ENCODE measurements around the gene EN2.

Gene EN2

DNA sequence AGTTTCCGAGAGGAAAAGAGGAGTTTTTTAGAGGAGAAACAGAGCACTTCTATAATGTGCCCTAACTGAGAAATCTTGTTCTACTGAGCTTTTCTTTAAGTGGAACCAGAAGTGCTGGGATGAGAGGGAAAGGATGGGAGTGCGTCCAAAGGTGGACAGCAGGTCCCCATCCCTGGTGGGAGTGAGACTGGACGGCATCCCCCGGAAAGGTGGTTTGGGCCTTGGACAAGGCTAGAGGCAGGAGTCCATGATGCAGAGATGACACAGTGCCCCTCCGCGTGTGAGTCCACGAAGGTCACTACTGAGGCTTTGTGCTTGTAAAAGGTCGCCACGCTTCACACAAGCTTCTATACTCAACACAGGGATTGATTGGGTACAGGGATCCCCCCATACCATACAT, 6.1 kb upstream of the EN2 start:
- DNase-seq: no peak

DNA sequence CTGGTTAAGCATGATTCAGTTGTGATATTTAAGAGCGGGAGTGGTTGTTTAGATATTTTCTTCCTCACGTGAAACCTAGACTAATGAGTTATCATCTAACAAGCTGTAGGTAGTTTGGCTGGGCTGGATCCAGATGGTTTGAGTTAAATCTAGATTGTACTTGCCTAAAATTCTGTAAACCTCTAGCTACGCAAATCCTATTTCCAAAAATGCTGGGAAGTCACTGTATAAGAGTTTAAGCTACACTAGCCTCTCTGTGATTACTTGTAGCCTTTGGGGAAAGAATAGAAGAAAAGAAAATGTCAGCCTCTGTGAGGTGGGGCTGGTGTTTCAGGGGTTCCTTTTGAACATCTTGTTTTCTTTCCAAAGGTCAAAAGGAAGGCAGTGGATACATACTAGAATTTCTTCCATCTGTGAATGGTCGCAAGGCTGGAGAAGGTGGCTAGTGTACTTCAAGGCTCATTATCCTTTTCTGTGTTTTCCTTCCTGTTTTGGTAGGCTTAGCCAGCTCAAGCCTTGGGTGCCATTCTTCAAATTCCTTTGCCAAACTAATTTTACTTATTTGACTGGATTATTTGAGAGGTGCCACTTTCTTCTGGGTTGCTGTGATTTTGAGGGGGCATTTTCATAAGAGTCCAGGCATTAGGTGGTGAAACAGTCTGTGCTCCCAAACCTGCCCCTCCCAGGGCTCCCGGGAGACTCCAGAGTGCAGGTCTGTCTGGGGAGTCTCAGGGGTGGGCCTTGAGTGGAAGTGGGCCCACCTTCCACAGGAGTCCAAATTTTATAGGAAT, 5.2 kb upstream of the EN2 start:
- DNase-seq: no peak

DNA sequence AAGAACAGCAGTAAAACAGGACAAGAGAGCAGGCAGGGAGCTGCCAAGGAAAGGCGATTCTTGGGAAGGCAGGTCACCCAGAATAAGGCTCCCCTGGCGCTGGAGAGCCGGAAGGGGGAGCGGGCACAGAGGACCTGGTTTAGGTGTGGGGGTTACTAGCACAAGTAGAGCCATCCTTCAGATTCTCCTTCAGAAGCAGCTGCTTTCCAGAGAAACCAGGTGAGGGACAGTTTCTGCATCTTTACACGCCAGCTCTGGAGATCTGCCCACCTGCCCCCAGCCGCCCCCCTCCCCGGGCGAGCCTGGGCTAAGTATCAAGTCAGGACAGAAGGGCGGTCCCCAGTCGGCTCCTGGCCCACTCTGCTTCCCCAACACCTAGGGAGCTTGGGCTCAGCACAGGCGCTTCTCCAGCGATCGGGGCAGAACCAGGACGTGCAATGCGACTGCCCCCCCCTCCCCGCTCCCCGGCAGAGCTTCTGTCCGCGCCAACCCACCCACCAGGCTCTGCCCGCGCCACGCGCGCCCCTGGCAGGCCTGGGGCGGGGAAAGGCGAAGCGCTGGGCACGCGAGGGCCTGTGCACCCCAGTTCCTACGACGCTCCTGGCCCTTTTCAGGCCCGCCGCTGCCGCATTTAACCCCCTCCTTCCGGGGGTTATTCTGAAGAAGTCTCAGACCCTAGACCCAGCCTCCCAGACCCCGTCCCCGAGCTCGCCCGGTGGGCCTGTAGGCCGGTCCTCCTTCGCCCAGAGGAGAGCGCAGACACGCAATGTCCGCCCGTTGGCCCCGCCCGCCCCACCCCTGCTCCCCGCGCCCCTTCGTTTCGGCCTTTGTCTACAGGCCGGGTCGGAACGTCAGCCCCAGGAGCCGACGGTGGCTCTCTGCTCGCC, 4.4 kb upstream of the EN2 start:
- no peak for DNase-seq

DNA sequence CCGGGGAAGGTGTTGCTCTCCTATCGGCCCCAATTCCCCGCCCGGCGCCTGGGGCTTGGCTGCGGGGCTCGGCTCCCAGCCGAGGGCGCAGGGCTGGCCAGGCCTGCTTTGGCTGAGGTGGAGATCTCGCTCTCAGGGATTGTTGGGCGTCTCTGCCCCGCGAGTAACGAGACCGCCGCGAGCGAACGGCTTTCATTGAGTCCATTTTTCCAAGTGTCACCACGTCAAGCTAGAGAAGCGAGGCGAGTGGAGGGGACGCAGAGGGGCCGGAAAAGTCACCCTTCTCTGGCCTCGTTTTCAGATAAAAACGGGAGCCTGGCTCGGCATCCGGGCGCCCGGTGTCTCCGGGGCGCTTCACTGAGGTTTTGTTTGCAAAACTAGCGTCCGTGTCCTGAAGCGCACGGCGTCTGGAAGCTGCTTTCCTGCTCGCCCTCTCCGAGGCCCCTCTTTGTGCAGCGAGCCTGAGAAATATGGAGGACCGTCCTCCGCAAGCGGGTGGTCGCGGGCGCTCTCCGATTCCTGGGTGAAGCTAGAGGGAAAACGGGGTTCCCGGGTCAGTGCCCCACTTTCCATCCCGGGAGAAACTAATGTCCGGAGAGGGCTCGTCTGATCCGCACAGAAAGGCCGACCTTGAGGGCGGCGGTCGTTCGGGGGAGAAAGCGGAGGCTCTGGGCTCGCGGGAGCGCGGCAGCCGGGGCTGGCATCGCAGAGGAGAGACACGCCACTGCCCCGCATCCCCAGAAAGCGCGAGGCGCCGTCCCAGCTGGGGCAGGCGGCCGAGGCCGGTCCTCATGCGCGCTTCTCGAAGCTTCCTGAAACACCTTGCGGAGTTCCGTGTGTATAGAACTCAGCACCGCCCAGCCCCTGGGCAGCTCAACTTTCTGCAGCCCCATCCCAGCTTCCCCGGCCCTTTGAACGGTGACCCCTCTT, 3.5 kb upstream of the EN2 start:
- DNase-seq: no peak

DNA sequence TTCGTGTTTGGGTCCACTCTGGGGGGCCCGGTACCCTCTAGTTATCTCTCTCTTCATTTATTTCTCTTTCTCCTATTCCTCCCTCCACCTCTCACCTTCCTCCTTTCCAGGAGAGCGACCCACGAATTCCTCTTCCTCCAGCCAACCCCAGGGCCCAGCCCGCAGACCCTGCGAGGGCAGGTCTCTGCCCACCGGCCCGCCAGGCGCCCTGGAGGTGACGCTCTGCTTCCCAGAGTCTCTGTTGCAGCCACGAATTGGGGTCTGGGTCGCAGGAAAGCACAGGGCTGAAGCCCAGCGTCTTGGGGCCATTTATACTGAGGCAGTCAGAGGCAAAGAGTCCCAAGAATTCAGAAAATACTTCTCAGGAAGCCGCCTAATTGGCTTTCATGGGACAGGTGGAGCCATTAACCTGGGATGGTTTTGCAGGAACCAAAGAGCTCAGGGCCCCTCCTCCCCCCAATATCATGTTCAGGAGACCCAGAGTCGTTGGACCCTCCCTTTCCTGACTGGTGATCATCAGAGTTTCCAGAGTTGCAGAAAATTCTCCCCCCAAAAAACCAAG, 2.7 kb upstream of the EN2 start:
- DNase-seq: no peak

DNA sequence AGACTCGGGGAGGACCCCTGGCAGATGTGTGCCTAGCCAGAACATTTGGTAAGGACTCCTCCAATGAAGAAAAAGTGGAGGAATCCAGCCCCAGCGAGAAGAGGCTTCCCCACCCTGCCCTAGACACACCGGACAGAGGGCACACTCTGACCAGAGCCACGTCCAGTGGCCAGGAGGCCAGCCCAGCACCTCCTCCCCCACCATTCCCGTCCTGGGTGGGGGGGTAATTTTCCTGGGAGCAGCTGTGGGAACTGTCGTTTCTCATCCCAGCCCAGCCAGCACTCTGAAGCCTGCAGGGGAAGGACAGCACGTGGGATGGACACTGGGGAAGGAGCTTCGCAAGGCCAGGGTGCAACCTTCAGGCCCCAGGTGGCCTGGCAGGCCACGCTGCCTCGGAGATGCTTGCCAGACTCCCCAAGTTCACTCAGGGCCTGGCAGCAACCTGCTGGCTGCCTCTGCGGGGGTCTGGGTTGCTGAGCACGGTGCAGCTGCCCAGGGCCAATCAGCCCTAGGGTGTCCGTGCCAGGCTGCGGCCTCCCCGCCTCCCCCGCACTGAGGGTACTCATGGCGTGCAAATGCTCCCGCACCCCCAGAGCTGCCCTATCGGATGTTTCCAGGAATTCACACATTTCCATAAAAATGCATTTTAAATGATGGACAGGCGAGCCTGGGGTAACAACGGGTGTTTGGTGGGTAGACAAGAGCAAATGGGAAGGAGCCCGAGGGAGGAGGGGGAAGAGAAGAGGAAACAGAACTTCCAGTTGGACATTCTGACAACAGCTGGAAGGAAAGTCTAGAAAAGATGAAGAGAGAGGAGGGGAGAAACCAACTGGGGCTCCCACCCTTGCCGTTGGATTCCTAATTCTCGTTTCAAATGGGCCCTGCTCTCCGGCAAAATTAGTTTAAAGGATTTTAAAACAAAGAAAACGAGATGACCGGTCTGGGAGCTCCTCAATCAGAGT, 1.9 kb upstream of the EN2 start:
- no peak for DNase-seq

DNA sequence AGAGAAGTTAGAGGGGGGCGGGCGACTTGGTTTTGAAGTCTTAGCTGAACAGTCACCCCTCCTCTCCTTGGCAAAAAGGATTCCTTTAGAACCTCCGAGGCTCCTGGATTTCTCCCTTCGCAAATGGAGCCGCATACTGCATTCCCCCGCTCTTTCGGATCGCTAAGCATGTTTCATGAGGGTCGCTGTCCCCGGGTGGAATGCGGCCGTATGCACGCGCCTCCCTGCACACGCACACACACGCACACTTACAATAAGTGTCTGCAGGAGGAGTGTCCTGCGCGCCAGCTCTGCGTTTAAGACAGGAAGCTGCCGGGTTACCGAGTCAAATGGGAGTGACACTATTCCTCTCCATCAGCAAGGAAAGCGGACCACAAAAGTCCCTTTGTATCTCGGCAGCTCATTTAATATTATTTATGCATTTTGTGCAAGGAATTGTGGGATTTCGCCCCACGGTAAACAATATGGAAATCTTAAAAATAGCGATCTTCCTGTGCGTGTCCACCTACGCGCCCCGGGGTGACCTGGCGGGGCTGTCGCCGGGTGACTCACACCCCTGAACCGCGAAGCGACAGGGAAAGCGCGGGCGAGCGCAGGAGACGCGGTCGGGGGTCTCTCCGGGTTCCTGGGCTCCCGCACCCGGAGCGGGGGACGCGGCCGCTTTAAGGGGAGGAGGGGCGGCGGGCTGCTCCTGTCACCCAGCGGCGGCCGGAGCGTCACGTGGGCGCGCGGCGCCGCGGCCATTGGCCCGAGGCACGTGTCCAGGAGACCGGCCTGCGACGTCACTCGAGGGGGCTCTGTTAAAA, 988 bp upstream of the EN2 start:
- peak; percentile 68 for DNase-seq

DNA sequence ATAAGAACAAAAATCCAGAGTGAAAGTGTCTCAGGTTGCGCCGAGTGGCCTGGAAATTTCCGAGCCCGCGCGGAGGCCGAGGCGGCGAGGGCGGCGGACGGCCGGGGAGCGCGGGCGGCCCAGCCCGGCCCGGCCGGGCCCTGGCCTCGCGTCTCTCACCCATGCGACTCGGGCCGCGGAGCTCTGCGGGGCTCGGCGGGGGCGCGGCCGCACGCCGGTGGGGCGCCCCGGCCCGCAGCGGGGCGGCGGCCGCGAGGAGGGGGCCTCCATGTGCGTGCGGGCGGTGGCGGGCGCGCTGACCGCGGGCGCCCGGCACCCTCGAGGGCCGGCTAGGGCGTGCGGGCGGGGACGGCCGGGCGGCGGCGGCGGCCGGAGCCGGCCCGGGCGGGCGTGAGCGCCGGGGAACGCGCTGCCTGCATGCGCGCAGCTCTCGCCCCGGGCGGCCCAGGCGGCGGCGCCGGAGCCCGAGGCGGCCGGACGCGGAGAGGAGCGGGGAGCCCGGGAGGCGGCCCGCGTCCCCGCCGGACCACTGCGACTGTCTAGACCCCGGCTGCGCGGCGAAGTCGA, 302 bp upstream of the EN2 start:
- no peak for DNase-seq

DNA sequence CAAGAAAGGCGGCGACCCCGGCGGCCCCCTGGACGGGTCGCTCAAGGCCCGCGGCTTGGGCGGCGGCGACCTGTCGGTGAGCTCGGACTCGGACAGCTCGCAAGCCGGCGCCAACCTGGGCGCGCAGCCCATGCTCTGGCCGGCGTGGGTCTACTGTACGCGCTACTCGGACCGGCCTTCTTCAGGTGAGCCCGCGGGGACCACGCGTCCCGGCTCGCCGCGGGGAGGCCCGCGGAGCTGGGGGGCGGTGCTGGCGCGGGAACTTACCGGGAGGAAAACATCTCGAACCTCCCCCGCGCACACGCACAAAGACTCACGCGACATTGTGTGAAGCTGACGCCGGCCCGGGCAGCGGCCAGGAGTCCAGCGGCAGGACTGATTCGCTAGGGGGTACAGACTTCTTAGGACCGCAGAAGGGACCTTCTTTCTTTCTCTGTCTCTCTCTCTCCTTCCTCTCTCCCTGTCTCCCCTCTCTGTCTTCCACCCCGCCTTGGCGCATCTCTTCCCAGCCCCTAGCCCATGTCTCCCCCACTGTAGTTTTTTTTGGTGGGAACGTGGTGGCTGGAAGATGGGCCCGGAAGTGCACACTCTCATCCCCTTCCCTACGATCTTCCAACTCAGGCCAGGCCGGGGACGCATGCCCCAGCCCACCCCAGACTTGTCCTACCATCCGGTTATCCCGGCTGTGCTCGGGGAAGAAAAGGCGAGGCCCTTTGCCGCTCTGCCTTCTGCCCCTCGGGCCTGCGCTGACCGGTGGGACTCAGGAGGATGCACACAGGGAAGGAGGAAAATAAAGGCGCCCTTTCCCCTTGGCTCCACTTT, 1.2 kb downstream of the EN2 start:
- DNase-seq: no peak

DNA sequence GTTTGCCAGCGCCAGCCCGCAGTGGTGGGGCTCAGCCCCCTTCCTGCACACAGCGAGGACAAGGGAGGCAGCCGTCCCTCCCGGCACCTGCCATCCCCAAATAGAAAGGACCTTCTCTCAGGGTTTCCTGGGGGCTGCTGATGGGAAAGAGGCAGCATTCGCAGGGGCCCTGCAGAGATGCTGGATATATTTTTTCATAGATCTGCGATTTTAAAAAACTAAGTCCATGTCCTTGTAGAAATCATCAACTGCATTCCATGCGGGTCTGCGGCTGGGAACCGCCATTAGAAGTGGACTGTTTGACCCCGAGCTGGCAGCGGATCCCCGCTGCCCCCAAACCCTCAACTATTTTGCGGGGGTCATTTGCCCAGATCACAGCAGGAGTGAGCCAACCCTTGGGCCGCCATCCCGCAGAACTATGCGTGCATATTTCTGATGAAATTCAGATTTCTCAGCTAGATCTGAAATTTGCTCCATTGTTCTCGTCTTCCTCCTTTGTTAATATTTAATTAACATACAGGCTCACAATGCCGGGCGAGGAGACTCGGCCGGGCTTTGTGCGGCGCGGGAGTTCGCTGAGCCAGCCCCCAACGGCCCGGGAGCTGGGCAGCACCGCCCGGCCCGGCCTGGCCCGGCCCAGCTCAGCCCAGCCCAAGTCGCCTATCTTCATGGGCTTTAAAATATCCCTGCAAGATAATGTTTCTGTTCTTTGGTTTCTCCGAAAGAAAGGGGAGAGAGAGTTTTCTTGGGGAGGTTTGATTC, 2.0 kb downstream of the EN2 start:
- no peak for DNase-seq

DNA sequence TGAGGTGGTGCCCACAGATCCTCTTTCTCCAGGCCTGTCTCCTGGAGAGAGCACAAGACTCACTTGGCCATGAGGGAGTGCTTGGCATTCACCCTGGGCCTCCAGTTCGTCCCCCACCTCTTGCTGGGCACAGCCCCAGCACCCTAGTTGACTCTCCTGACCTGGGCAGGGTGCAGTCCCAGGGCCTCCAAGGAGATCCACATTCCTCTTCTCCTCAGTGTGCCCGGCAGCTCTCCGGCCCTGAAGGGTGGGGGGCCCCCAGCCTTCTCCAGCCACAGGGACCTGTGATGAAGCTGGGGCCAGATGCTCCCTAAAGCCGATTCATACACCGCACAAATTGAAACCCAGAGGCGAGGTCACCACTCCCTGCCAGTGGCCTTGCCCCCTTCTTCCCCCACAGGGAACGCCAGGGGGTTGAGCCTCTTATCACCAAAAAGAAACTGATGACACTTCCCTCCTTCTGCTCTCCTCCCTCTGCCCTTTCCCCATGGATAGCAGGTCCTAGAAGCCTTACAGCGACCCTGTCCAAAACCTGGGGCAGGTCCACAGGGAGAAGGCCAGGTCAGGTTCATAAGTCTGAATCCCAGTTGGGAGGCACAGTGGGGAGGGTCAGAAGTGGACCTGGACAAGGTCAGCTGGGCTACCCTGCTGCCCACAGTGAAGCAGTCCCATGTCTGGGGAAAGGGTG, 3.1 kb downstream of the EN2 start:
- no peak for DNase-seq

DNA sequence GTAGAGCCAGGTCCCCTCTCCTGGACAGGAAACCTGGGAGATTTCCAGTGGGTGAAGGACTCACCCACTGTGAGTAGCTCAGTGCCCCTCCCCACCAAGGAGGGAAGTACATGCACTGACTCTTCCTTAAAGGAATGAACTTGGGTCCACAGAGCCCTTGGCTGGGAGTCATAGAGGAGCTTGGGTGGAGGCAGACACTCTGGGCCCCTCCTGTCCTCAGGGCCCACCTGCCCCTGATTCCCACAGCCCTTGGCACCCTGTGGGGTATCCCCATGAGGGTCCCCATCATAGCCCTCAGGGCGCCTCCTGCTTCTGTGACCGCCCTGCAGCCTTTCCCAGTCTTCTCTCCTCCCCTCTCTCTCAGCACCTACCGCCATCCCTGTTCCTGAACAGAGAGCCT, 3.7 kb downstream of the EN2 start:
- DNase-seq: no peak

DNA sequence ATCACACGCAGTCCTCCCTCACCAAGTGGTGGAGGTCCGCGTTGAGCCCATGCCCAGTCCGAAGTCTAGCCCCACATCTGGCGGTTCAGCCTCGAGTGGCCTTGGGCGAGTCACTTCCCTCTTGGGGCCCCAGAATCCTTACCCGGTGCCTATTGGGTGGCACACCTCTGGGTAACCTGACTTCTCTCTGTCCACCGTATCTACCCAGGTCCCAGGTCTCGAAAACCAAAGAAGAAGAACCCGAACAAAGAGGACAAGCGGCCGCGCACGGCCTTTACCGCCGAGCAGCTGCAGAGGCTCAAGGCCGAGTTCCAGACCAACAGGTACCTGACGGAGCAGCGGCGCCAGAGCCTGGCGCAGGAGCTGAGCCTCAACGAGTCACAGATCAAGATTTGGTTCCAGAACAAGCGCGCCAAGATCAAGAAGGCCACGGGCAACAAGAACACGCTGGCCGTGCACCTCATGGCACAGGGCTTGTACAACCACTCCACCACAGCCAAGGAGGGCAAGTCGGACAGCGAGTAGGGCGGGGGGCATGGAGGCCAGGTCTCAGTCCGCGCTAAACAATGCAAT, 4.3 kb downstream of the EN2 start:
- DNase-seq: no peak

DNA sequence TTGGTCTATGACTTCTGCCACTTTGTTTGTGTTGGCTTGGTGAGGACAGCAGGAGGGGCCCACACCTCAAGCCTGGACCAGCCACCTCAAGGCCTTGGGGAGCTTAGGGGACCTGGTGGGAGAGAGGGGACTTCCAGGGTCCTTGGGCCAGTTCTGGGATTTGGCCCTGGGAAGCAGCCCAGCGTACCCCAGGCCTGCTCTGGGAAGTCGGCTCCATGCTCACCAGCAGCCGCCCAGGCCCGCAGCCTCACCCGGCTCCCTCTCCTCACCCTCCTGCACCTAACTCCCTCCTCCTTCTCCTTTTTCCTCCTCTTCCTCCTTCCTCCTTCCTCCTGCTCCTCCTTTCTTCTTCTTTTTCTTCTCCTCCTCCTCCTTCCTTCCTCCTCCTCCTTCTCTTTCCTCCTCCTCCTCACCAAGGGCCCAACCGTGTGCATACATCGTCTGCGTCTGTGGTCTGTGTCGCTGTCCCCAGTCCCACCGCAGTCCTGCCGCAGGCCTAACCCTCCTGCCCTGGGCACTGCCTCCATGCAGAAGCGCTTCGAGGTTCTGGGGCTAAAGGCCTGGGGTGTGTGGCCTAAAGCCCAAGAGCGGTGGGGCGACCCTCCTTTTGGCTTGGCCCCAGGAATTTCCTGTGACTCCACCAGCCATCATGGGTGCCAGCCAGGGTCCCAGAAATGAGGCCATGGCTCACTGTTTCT, 5.3 kb downstream of the EN2 start:
- no peak for DNase-seq

DNA sequence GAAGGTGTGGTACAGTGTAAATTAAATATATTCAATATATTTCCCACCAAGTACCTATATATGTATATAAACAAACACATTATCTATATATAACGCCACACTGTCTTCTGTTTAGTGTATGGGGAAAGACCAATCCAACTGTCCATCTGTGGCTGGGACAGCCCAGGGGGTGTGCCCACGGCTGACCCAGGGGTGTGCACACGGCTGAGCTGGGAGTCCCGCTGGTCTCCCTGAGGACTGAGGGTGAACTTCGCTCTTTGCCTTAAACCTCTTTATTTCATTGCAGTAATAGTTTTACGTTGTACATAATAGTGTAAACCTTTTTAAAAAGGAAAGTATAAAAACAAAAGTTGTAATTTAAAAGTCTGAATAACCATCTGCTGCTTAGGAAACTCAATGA, 6.3 kb downstream of the EN2 start:
- no peak for DNase-seq

DNA sequence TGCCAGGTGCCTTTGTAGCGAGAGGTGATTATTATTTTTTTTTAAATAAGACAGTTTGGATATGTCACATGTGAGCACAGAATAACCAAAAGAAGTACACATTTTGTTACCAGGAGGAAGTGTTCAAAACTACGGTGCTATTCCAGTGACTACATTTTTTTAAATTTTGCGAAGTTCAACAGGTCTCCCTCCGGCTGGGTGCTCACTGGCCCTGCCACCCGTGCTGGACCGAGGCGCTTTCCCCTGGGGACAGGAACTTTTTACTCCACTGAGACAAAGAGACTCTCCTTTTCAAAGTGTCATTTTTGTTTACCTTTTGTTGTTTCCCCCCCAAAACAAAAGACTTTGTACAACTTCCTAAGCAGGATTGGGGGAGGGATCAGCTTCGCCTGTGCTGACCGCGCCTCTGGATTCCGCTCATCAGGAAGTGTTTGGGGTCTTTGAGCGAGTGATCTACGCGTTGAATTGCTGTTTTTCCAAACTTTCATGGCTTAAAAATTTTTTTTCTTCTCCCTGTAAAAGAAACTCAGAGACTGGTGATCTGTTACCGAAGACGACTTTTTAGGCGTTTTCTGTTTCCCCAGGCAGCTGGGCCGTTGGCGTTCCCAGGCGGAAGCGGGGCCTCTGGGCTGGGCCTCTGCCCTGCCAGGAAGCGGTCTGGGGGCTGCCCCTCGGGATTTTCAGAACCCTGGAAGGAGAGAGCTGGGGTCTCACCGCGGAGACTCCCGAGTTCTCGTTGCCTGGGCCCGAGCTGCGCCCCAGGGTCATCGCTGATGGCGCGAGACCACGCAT, 7.2 kb downstream of the EN2 start:
- no peak for DNase-seq
